ENCODE results near the gene GLIS2.

The GLIS2 gene

DNA sequence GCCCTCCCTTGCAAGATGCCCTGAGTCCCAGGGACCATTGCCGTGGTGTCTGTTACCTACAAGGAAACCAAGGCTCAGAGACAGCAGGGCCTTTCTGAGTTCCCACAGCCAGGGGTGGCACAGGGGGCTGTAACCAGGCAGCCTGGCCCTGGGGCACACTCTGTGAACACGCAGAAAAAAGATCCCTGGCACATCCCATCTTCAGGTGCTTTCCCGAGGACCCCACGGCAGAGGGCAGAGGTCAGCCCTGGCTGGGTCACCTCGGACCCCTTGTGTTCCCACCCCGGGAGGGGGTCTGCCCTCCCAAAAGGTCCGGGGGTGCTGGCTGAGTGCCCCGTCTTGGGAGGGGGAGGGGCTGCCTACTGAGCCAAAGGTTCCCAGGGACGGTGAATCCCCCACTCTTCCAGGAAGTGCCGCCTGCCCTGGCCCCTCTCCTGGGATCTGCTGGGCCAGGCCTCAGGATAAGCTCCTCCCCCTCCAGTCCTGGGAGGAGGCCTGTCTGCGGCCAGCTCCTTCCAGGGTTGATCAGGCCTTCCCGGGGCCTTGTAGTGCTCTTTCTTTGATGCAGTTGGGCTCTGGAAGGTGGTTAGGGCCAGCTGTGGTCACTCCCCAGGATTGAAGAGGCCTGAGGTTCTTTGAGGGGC lies 8.1 kb downstream of the GLIS2 start:
- Histone ChIP-seq H3K4me1 (peaks cover 96% of the 10 kb centered on the region), H3K4me2 (peak overlapping the region; percentile 100), H3K4me3 (peak overlapping the region; percentile 42; the same call in 1 of the 2 replicates), H3K9ac (peak overlapping the region; percentile 61; the same call in 1 of the 2 replicates), H3K9me3 (no peaks in the 10 kb centered on the region), H3K27ac (peak overlapping the region; percentile 70), H3K36me3 (no peaks in the 10 kb centered on the region), H4K20me1 (peaks cover 73% of the 10 kb centered on the region), H3K27me3 (no peaks in the 10 kb centered on the region)
- TF ChIP-seq Cebpa-rat (IDR thresholded peaks at IDR 0.05): no peak

DNA sequence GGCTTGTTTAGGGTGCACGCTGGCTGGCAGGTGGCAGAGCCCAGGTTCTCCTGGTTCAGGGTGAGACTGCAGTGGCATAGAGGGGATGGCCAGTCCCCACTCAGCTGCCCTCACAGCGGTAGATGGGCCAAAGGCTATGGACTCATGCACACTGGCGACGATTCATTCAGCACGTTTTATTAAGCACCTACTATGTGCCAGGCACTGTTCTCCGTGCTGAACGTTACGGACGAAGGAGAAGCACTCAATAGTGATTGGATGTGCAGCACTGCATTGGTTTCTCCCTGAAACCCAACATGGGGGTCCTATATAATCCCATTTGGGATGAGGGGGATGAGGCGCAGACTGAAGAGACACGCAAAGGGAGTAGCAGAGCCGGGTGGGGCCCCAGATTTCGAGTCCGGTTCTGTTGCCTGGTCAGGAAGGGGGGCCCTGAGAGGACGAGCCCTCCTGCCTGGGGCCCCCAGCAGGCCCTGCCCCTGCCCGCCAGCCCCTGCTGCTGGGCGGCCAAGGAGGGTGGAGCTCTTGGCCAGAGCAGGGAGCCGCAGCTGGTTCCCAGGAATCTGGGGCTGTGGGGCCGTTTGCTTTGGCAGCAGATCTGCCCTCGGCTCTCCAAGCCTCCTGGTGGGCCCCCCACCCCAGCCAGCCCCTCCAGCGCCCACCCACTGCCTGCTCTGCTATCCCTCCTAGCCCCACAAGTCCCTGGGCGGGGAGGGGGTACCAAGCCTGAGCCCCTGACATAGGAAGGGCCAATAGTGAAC lies 8.8 kb downstream of the GLIS2 start:
- no peaks in the 10 kb centered on the region for H3K27me3 ChIP-seq
- peaks cover 96% of the 10 kb centered on the region for H3K4me1 ChIP-seq
- H4K20me1 ChIP-seq: peaks cover 73% of the 10 kb centered on the region
- no peaks in the 10 kb centered on the region for H3K36me3 ChIP-seq
- no peaks in the 10 kb centered on the region for H3K9me3 ChIP-seq
- H3K4me2 ChIP-seq: peak overlapping the region; percentile 100
- H3K9ac ChIP-seq: peak overlapping the region; percentile 61; the same call in 1 of the 2 replicates
- no peak for TF ChIP-seq Cebpa-rat (IDR thresholded peaks at IDR 0.05)
- H3K4me3 ChIP-seq: 0 out of 2 replicates have a peak overlapping the region, but pooled peaks have one; percentile 42
- peak overlapping the region; percentile 70 for H3K27ac ChIP-seq

DNA sequence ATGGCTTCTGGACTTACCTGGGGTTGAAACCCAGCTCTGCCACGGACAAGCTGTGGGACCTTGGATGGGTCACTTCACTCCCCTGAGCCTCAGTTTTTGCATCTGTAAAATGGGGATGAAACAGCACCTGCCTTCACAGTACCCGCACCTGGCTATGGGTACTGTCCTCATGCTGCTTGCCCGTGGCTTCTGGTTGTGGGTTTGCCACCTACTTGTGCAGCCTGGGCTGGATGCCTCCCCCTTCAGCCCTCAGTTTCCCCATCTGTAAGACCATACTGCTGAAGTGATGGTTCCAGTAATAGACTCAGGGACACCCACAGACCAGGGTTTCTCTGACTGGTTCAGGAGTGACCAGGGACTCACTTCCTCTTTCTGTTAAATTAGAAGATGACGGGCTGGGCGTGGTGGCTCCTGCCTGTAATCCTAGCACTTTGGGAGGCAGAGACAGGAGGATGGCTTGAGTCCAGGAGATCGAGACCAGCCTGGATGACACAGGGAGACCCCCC lies 9.4 kb downstream of the GLIS2 start:
- Histone ChIP-seq H3K27me3 (no peaks in the 10 kb centered on the region), H4K20me1 (peaks cover 71% of the 10 kb centered on the region), H3K4me2 (peak overlapping the region; percentile 100), H3K27ac (no peak overlapping the region; the same call in 1 of the 2 replicates), H3K9me3 (no peaks in the 10 kb centered on the region), H3K36me3 (no peaks in the 10 kb centered on the region), H3K4me1 (peaks cover 96% of the 10 kb centered on the region), H3K9ac (no peak overlapping the region), H3K4me3 (no peak overlapping the region)
- no peak for TF ChIP-seq Cebpa-rat (IDR thresholded peaks at IDR 0.05)

DNA sequence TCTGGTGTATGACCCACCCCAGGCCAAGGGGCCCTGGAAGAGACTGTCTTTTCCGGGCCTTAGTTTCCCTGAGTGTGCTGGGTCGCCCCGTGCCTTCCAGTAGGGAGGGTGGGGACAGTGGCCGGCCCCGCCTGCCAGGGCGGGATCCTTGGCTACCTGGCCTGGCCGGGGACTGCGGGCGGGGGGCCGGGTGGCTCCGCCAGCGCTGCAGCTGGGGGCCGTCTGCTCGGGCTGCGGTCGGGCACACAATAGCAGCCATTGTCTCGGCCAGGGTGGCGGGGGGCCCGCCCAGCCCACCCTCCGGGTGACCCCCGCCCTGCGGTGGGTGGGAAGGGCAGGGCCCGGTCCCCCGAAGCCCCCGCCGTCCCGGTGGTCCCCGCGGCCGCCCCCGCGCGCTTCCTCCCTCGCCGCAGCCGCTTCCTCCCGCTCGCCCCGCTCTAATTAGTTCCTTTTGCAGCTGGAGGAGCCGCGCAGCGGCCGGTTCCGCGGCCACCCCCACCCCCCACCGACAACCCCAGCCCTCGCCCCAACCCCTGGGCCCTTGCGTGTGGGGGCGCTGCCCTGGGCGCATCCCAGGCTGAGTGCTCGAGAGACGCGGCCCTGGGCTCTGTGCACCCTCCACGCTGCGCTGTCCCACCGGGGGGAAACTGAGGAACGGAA lies 11.6 kb downstream of the GLIS2 start:
- Histone ChIP-seq H3K4me3 (peak overlapping the region; percentile 70), H3K27ac (peak overlapping the region; percentile 90), H3K9ac (peak overlapping the region; percentile 78)

DNA sequence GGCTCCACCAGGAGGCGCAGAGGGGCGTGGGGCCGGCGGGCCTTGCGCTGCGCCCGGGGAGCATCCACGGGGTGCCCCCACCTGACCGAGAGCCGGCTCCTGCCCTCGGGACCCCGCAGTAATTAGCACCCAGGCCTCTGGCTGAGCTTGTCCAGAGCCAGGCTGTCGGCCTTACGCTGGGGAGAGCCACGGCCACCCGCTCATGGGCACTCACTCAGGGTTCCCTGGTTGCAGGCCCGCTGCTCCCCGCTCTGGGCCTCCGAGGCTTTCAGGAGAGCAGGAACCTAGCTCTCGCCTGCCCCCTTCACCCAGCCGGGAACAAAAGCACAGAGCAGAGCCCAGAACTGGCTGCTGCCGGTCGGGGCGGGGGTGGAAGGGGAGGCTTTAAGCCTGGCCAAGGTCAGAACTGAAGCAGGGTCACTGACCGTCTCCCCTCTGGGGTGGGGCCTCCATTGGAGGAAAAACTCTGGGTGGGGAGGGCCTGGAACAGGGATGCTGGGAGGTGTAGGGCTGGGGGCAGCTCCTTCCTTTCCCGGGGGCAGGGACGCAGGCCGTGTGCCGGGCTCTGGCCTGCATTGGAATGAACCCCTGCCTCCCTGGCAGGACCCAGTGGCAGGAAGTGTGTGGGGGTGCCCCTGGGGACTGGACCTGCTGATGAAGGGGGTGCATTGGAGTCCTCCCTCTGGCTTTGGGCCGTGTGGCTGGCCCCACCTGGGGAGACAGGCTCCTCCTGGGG lies 12.3 kb downstream of the GLIS2 start:
- Histone ChIP-seq H3K36me3 (peaks cover 16% of the 10 kb centered on the region), H3K27me3 (no peaks in the 10 kb centered on the region), H3K4me1 (peaks cover 71% of the 10 kb centered on the region), H3K27ac (peak overlapping the region; percentile 90), H3K9me3 (no peaks in the 10 kb centered on the region), H3K4me2 (peak overlapping the region; percentile 98), H3K9ac (peak overlapping the region; percentile 78), H4K20me1 (peaks cover 71% of the 10 kb centered on the region), H3K4me3 (peak overlapping the region; percentile 70)
- TF ChIP-seq Cebpa-rat (IDR thresholded peaks at IDR 0.05): no peak

More for the DNA sequence above, 11.6 kb downstream of the GLIS2 start:
- no peak for TF ChIP-seq Cebpa-rat (IDR thresholded peaks at IDR 0.05)
- no peaks in the 10 kb centered on the region for H3K27me3 ChIP-seq
- H3K4me2 ChIP-seq: peak overlapping the region; percentile 98
- peaks cover 9% of the 10 kb centered on the region for H3K36me3 ChIP-seq
- peaks cover 71% of the 10 kb centered on the region for H4K20me1 ChIP-seq
- peaks cover 78% of the 10 kb centered on the region for H3K4me1 ChIP-seq
- H3K9me3 ChIP-seq: no peaks in the 10 kb centered on the region

DNA sequence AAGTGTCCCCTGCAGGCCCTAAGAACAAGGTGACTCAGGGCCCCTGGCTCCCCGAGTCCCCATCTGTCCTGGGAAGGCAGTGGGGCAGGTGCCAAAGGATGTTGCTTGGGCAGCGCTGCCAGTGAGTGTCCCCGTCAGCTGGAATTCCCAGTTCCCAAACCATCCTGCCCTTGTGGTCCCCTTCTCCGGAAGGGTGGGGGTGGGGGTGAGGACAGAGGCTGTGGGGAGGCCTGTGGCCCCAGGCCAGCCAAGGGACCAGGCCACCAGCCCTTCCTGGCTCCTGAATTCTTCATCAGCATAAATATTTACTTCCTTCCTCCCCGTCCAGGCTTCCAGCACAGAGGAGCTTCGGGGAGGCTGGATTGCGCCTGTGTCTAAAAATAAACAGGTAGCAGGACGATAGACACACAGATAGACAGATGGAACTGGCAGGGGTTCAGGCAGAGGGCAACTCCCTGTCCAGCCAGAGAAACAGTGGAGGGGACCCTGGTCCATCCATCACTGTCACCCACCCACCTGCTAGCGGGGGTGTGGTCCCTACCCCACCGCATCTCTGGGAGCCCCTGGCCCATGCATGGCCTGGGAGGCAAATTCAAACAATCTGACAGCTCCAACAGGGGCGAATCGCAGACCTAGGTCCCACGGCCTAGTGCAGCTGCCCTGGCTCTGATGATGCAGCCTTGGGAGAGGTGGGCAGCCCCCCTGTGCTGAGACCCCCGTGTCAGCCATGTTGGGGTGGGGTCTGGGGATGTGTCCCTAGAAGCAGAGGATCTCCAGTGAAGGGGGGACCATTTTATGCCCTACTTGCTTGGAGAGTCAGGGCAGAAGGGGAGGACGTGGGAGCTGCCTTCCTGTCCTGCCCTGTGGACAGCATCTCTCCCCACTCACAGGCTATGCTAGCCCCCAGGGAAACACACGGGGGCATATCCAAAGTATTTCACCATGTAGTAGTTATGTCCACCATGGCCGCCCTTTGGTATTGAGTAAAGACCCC lies 13.2 kb downstream of the GLIS2 start:
- Histone ChIP-seq H3K4me2 (peak overlapping the region; percentile 98), H3K4me1 (peaks cover 63% of the 10 kb centered on the region)

DNA sequence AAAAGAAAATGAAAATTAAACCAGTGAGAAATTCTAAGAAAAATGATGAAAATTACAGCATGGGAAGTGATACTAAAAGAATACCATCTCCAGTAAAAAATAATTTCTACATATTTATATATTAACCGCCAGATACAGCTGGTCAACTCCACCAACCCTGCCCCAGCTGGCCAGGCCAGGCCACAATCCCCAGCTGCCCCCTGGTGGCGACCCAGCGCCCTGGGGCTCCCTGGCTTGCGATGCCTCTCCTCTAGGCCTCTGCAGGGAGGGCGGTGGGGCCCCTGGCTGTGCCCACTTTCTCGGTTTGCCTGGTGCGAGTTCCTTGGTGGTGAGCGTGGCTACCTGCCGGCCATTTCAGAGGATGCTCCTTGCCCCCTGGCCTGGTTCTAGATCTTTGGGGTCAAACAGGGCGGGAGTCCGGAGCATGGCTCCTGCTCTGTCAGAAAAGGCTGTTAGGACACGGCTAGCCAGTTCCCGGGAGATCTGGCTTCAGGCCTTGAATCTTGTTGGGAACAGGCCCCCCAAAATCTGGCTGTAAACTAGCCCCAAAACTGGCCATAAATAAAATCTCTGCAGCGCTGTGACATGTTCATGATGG lies 14.5 kb downstream of the GLIS2 start:
- H3K9ac ChIP-seq: no peak overlapping the region
- peaks cover 38% of the 10 kb centered on the region for H3K36me3 ChIP-seq
- H3K4me1 ChIP-seq: peaks cover 59% of the 10 kb centered on the region
- H3K4me2 ChIP-seq: 0 out of 2 replicates have a peak overlapping the region, but pooled peaks have one; percentile 98
- TF ChIP-seq Cebpa-rat (IDR thresholded peaks at IDR 0.05): no peak
- no peaks in the 10 kb centered on the region for H3K27me3 ChIP-seq
- H3K4me3 ChIP-seq: no peak overlapping the region
- H3K9me3 ChIP-seq: no peaks in the 10 kb centered on the region
- H3K27ac ChIP-seq: 0 out of 2 replicates have a peak overlapping the region, but pooled peaks have one; percentile 41
- peaks cover 69% of the 10 kb centered on the region for H4K20me1 ChIP-seq

More for the DNA sequence above, 13.2 kb downstream of the GLIS2 start:
- Histone ChIP-seq H3K36me3 (peaks cover 25% of the 10 kb centered on the region), H3K9me3 (no peaks in the 10 kb centered on the region), H3K27me3 (no peaks in the 10 kb centered on the region), H3K9ac (peak overlapping the region; percentile 78), H3K4me3 (peak overlapping the region; percentile 70), H3K27ac (peak overlapping the region; percentile 90), H4K20me1 (peaks cover 71% of the 10 kb centered on the region)
- no peak for TF ChIP-seq Cebpa-rat (IDR thresholded peaks at IDR 0.05)

DNA sequence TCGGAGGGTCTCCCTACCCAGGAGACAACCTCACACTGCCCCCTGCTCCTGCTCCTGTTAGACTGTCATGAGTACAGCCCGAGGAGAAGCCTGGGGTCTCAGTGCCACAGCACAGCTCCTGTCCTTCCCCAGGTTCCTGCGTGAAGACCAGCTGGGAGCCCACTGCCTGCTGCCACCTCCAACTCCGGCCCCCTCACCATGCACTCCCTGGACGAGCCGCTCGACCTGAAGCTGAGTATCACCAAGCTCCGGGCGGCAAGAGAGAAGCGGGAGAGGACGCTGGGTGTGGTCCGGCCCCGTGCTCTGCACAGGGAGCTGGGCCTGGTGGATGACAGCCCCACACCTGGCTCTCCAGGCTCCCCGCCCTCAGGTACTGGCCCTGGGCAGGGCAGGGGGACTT lies 16.2 kb downstream of the GLIS2 start:
- peaks cover 54% of the 10 kb centered on the region for H3K36me3 ChIP-seq
- no peak overlapping the region for H3K9ac ChIP-seq
- H4K20me1 ChIP-seq: peaks cover 78% of the 10 kb centered on the region
- H3K27me3 ChIP-seq: no peaks in the 10 kb centered on the region
- H3K4me2 ChIP-seq: no peak overlapping the region
- H3K4me3 ChIP-seq: no peak overlapping the region
- H3K9me3 ChIP-seq: no peaks in the 10 kb centered on the region
- no peak overlapping the region for H3K27ac ChIP-seq
- peaks cover 44% of the 10 kb centered on the region for H3K4me1 ChIP-seq
- TF ChIP-seq Cebpa-rat (IDR thresholded peaks at IDR 0.05): no peak

All from BLaER1 (cell line).